ENCODE data around the gene TMEM178B.

- TF ChIP-seq, protein P1, sequence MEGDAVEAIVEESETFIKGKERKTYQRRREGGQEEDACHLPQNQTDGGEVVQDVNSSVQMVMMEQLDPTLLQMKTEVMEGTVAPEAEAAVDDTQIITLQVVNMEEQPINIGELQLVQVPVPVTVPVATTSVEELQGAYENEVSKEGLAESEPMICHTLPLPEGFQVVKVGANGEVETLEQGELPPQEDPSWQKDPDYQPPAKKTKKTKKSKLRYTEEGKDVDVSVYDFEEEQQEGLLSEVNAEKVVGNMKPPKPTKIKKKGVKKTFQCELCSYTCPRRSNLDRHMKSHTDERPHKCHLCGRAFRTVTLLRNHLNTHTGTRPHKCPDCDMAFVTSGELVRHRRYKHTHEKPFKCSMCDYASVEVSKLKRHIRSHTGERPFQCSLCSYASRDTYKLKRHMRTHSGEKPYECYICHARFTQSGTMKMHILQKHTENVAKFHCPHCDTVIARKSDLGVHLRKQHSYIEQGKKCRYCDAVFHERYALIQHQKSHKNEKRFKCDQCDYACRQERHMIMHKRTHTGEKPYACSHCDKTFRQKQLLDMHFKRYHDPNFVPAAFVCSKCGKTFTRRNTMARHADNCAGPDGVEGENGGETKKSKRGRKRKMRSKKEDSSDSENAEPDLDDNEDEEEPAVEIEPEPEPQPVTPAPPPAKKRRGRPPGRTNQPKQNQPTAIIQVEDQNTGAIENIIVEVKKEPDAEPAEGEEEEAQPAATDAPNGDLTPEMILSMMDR (IDR thresholded peaks at IDR 0.05): no peak
- TF ChIP-seq POLR2A (IDR thresholded peaks at IDR 0.05; ENCODE audit: low read length) (no peak), KDM1A (IDR thresholded peaks at IDR 0.05; ENCODE audit: low read depth) (no peak), SMC3 (IDR thresholded peaks at IDR 0.05) (no peak), CEBPB (IDR thresholded peaks at IDR 0.05) (no peak), ESRRA (IDR thresholded peaks at IDR 0.05; ENCODE audit: borderline replicate concordance, low read length) (no peak)
- TF ChIP-seq, protein P2, sequence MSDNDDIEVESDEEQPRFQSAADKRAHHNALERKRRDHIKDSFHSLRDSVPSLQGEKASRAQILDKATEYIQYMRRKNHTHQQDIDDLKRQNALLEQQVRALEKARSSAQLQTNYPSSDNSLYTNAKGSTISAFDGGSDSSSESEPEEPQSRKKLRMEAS (IDR thresholded peaks at IDR 0.05): no peak
Measured at GRCh38 chr7:141495057-141495456, 421.2 kb downstream of the TMEM178B start.

Measured in A549 (cell line).